Endothelial cell (in vitro differentiated cells): ENCODE results near the gene C4orf36. TPM values are rescaled to one million over a fixed set of nuclear protein-coding genes. Genes with fewer than 3 reads are reported as not detected.

Experiments used
- DNase-seq: peaks from one replicate; pipeline ENCODE4 v3.0.0; 2021; ENCODE audit warnings: low spot score
- H3K27ac Mint-ChIP-seq: one replicate; pipeline ENCODE4 v1.8.0; 2021; ENCODE audit warnings: mixed read lengths, inconsistent platforms; ENCODE audit not compliant: unreplicated experiment
- H3K27me3 Mint-ChIP-seq: one replicate; pipeline ENCODE4 v1.8.0; 2021; ENCODE audit warnings: mild to moderate bottlenecking, moderate library complexity, mixed read lengths, inconsistent platforms; ENCODE audit not compliant: unreplicated experiment
- H3K36me3 Mint-ChIP-seq: one replicate; pipeline ENCODE4 v1.8.0; 2021; ENCODE audit warnings: mild to moderate bottlenecking, low read depth, mixed read lengths, inconsistent platforms; ENCODE audit not compliant: unreplicated experiment
- H3K4me1 Mint-ChIP-seq: one replicate; pipeline ENCODE4 v1.8.0; 2021; ENCODE audit warnings: mild to moderate bottlenecking, mixed read lengths, inconsistent platforms; ENCODE audit not compliant: unreplicated experiment
- H3K4me3 Mint-ChIP-seq: one replicate; pipeline ENCODE4 v1.8.0; 2021; ENCODE audit warnings: mild to moderate bottlenecking, mixed read lengths, inconsistent platforms; ENCODE audit not compliant: unreplicated experiment
- H3K9me3 Mint-ChIP-seq: one replicate; pipeline ENCODE4 v1.8.0; 2021; ENCODE audit warnings: mixed read lengths, inconsistent platforms; ENCODE audit not compliant: unreplicated experiment
- total RNA-seq: library from RNA; stranded (reverse); fragmentation: NEBNext Ultra II Directional; extraction: Animal tissue kit (Norgen Biotek cat#: 25700); gene quantifications from one replicate; pipeline ENCODE4 v1.2.1, GENCODE V29; 2021; ENCODE audit not compliant: unreplicated experiment
- TF ChIP-seq, protein P1 (sequence below): fragments of 200-600 bp; sonication (generic); IDR thresholded peaks from one replicate; pipeline ENCODE4 v1.5.0; 2021; ENCODE audit warnings: antibody characterized with exemption; ENCODE audit not compliant: unreplicated experiment

The C4orf36 gene
- total RNA-seq, 1 donor from 2014 or later: 0.72 TPM

DNA sequence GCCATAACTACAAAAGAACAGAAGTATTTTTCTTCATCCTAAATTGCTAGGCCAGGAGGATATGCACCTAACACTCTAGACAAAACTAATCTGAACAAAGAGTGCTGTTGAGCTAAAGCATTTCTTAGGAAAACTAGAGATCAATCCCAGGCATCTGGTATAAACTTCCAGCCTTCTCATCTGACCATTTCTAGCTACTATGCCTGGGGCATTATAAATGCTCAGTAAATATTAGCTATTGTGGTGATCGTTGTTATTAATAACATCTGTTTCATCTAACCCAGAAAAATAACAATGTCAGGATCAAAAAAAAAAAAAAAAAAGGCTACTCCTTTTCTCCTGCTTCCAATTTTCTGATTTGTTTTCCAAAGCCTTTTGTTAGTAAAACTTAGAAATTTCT is 35.3 kb downstream of the C4orf36 start:
- Mint-ChIP-seq H3K36me3 (no peaks in the 10 kb centered on the region), H3K27ac (no peak overlapping the region)

DNA sequence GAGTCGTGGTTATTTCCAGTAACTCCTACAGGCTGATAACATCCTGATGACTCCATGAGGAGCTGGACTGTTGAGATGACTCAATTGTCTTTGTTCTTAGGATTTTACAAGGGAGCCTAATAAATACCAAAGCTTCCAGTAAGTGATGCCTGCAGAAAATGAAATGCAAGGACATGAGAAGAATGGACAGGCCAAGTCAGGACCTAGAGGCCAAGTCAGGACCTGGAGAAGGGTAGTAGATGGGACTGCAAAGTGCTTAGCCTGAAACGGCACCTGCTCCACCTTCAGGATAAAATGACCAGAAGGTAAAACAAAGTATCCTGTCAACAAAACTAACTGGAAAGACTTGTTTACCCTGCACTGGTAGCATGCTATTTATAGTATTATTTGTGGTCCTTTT is 36.6 kb downstream of the C4orf36 start:
- H3K27me3 Mint-ChIP-seq: peaks cover 1% of the 10 kb centered on the region
- H3K36me3 Mint-ChIP-seq: no peaks in the 10 kb centered on the region
- H3K9me3 Mint-ChIP-seq: no peaks in the 10 kb centered on the region
- H3K4me3 Mint-ChIP-seq: no peak overlapping the region
- H3K27ac Mint-ChIP-seq: no peak overlapping the region
- DNase-seq: no peak
- no peaks in the 10 kb centered on the region for H3K4me1 Mint-ChIP-seq
- TF ChIP-seq, protein P1, sequence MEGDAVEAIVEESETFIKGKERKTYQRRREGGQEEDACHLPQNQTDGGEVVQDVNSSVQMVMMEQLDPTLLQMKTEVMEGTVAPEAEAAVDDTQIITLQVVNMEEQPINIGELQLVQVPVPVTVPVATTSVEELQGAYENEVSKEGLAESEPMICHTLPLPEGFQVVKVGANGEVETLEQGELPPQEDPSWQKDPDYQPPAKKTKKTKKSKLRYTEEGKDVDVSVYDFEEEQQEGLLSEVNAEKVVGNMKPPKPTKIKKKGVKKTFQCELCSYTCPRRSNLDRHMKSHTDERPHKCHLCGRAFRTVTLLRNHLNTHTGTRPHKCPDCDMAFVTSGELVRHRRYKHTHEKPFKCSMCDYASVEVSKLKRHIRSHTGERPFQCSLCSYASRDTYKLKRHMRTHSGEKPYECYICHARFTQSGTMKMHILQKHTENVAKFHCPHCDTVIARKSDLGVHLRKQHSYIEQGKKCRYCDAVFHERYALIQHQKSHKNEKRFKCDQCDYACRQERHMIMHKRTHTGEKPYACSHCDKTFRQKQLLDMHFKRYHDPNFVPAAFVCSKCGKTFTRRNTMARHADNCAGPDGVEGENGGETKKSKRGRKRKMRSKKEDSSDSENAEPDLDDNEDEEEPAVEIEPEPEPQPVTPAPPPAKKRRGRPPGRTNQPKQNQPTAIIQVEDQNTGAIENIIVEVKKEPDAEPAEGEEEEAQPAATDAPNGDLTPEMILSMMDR: no peak

More for the DNA sequence above, 35.3 kb downstream of the C4orf36 start:
- Mint-ChIP-seq H3K4me1 (no peaks in the 10 kb centered on the region), H3K27me3 (peaks cover 1% of the 10 kb centered on the region), H3K4me3 (no peak overlapping the region), H3K9me3 (no peaks in the 10 kb centered on the region)
- no peak for DNase-seq
- TF ChIP-seq, protein P1: no peak

DNA sequence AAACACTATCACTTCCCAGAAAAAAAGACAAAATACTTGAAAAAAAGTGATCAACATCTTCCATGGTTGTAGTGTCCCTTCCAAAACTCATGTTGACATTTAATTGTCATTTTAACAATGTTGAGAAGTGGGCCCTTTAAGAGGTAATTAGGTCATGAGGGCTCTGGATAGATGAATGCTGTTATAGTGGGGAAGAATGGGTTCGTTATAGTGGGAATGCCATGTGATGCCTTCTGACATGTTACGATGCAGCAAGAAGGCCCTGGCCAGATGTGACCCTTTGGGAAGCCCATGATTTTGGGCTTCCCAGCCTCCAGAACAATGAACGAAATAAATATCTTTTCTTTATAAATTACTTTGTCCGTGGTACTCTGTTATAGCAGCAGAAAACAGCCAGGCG is 39.0 kb downstream of the C4orf36 start:
- DNase-seq: no peak
- no peak overlapping the region for H3K4me3 Mint-ChIP-seq
- TF ChIP-seq, protein P1: no peak
- no peak overlapping the region for H3K27ac Mint-ChIP-seq
- no peaks in the 10 kb centered on the region for H3K4me1 Mint-ChIP-seq
- H3K27me3 Mint-ChIP-seq: peaks cover 1% of the 10 kb centered on the region
- no peaks in the 10 kb centered on the region for H3K9me3 Mint-ChIP-seq
- H3K36me3 Mint-ChIP-seq: no peaks in the 10 kb centered on the region

DNA sequence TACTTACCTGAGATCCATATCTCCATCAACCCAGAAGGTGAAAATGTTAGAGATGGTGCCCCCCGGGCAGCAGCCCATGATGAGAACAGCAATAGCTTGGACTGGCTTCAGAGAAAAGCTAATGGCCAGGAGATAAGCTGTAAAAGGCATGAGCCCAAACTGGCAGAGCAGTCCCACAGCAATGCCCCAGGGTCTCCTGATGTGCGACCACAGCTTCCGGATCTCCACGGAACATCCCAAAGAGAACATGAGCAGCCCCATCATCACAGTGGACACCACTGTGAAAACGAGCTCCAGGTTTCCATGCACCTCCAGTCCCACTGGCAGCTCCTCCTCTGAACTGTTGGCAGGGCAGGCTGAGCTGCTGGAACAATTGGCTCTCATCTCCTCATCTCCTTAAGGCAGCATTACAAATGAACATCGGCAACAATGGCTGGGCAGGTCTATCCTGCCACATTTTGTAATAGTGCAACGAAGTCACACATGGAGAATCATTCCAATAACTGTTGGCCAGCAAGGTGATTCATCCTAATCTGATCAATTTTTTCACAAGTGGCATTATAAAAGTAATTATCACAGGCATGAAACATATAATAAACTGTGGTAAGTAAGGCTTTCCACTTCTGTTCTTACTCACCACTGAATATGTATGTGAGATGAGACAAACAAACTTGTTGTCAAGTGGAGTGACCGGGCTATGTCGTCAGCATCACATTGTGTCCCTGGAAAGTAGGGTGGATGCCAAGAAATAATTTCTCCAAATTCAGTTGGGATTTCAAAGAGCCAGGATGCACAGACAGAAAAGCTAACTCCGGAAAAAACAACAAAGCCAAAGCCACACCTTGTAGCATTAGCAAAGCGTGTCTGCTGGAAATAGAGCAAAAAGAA is 43.2 kb downstream of the C4orf36 start, which contains the start of gene SLC10A6:
Gene SLC10A6, minus strand, starts transcription at position 653 of the 888 bp plus-strand sequence. Its CDS starts 269 bp downstream, at position 384.
- H3K27ac Mint-ChIP-seq: no peak within 1 kb of the TSS
- H3K27me3 Mint-ChIP-seq: no peaks in the 10 kb centered on the region
- H3K4me1 Mint-ChIP-seq: peaks cover 13% of the 10 kb centered on the region
- TF ChIP-seq, protein P1: no peak
- no peak within 1 kb of the TSS for H3K4me3 Mint-ChIP-seq
- DNase-seq: no peak
- H3K9me3 Mint-ChIP-seq: no peaks in the 10 kb centered on the region
- H3K36me3 Mint-ChIP-seq: no peaks in the 10 kb centered on the region

DNA sequence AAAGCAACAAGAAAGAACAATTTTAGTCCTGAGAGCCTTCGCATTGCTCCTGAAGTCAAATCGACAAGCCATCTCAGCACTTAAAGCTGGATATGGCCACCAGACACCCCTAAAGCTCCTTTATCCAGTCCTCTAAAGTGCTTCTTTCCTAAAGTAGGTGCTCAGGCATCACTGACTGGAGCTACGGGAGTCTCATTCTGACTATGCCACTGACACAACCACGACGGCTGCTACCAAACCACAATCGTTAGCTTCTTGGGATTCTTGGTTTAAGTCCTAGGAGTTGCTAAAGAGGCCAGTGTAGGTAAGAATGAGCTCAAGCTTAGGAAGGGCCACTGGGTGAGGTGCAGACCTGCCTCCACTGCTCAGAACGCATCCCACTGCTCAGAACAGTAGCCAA is 44.1 kb downstream of the C4orf36 start:
- Mint-ChIP-seq H3K27ac (no peak overlapping the region), H3K36me3 (no peaks in the 10 kb centered on the region), H3K9me3 (no peaks in the 10 kb centered on the region), H3K4me3 (no peak overlapping the region), H3K4me1 (peaks cover 13% of the 10 kb centered on the region), H3K27me3 (no peaks in the 10 kb centered on the region)
- DNase-seq: no peak
- TF ChIP-seq, protein P1: no peak
